NCI-H345 treated with DMSO at 0.1 percent for 48 hours (cell line): ENCODE results near the gene RASD1.

Source experiments
- DNase-seq: peaks from one replicate; lab custom pipeline; 2025; ENCODE audit not compliant: unreplicated experiment; lab: John Stamatoyannopoulos, UW

Gene RASD1

GRCh38 chr17:17511881-17512858, 16.0 kb upstream of the RASD1 start:
- no peak for DNase-seq

DNA sequence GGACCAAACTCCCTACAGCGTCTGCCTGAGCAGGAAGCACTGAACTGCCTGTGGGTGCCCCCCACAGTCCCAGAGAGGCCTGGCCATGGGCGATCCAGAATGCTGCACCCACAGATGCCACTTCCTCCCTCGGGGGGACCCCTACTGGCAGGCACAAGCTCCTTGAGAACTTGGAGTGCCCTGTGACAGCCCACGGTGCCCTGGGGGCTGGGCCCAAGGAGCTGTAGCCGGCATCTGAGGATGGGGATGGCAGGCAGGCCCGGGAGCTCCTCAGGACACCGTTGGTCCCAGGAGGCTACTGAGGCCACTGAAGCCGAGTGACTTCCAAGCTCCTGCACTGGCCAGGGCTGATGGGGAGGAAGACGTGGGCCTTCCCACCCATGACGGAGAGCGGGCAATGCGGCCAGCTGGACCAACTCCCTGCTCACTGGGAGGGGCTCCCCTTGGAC, 15.1 kb upstream of the RASD1 start:
- no peak for DNase-seq

- DNase-seq: no peak
Measured at GRCh38 chr17:17510456-17511292, 14.5 kb upstream of the RASD1 start.

DNA sequence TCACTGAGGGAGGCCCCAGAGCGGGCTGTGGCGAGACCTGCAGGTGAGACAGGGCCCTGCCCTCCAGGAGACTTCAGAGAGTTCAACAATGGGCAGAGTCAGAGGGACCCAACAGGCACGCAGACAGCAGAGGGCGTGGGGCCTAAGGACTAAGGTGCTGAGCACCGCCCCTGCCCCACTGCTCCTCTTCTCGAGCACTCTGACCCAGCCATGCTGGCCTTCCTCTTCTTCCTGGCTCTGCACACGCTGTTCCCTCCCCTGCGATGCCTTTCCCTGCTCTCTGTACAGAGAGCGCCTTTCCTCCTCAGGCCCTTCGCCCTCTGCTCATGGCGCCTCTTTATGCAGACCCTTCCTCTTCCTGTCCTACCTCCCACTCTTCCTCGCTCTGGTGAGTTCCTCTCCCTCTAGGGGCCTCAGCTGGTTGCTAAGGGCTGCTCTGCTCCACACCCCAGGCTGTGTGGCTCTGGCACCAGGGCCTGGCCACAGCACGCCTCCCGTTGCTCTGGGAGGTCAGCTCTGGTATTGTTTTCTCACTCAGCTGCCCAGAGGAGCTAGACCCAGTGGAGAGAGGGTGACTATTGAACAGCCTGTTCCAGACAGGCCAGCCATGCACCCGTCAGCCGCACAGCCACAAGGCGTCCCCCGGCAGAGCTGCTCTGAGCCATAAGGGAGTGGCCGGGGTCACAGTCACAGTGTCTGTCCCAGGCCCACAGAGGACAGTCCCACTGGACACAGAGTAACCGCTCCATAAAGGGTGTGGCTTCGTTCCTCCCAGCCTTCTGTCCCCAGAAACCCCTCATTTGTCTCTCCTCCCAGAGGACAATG, 13.6 kb upstream of the RASD1 start:
- DNase-seq: no peak

- no peak for DNase-seq
Measured at GRCh38 chr17:17508646-17509591, 12.7 kb upstream of the RASD1 start.

DNA sequence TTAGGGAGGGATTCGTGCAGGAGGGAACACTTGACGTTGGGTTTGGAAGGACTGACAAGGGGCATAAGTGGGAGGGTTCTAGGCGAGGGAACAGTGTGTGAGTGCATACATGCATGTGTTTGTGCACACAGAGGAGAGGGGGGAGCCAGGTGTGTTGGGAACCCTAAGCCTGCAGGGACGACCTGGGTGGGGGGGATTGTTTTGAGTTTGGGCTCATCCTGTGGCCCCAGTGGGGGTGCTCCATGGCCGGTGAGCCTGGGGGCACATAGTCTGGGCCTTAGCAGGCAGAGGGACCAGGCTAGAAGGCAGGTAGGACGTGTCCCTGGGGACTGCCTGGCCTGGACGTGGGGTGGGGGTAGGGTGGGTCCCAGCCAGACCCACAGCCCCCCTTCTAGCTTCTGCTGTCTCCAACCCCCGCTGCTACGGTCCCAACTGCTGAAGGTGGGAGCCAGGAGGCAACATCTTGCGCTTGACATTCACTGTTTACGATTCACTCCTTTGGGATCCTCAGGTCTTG, 11.9 kb upstream of the RASD1 start:
- DNase-seq: no peak

DNA sequence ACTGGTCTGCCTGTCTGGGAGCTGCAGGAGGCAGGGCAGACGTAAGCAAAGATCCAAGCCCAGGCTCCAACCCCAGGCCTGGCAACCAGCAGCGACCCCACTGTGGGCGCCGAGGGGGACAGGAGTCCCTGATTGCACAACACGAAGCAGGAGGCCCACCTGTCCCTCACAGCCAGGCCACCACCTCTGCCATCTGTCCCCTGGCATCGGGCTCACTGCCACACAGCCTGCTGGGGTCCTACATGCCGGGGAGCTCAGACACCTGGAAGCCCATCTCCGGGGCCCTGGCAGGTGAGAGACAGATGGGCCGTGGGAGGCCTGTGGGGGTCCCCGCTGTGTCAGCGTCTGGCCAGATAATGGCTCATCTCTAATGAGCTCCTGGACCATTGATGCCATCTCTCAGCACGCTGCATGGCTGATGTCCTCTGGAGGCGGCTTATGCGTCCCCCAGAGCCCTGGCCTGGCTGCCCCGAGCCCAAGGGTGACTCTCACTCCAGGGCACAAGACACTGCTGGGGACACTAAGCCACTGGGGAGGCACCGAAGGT, 11.3 kb upstream of the RASD1 start:
- DNase-seq: no peak

DNA sequence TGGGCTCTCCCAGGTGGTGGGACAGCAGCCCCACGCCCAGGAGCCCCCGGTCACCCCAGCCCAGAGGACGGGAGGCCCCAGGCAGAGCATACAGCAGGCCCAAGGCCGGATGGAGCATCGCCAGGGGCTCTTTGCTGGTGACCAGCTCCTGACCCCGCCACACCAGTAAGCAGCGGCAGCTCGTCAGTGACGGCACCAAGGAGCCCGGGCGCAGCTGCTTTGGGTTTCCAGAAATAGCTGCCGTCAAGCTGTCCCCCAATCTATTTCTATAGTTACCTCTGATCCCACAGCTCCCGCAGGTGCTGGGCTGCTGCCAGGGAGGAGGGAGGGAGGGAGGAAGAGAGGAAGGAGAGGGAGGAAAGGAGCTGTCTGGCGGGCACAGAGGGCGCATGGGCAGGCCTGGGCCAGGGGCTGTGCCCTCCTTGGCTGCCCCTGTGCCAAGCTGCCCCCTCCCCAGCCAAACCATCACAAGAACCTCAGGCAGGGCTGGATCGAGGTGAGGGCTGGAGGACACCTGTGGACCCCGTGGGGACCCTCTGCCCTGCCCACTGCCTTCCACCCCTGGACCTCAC, 10.8 kb upstream of the RASD1 start:
- DNase-seq: no peak

GRCh38 chr17:17506181-17506741, 10.1 kb upstream of the RASD1 start:
- no peak for DNase-seq

DNA sequence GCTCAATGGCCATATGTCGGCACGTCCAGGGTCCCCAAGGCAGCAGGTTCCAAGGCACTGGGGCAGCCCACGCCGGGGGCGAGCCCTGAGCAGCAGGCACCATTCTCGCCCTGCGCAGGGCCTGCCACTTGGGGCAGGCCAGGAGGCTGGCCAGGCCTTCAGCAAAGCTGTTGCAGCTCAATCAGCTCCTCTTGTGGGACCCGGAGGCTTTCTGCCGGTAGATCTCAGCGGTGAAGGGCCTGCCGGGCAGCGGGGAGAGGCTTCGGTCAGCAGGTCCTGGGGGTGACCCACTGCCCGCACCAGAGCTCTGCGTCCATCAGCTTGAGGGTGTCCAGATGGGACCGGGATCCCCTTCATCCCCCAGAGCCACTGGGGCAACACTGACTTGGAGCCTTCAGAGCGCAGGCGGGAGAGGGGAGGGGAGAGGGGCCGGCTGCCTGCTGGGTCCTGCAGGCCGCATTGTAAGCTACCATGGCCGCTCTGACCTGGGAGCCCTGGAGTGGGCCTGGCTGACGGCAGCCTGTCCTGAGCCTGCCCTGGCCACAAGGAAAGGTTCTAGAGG, 9.5 kb upstream of the RASD1 start:
- no peak for DNase-seq

DNA sequence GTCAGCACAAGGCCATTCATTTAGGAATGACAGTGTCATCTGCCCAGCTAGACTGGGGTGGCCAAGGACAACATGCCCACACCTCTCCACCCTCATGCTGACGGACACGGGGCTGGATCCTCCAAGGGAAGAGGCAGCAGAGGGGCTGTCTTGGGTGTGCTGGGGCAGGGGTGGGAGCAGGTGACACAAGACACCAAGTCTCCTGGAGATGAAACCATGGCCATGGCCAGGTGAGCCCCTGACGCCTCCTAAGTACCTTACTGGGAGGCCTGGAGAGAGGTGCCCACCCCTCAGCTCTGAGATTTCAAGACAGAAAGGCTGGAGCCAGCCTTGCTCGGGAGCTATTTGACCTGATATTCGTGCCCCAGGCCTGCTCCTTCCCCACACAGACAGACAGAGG, 9.0 kb upstream of the RASD1 start:
- DNase-seq: no peak

DNA sequence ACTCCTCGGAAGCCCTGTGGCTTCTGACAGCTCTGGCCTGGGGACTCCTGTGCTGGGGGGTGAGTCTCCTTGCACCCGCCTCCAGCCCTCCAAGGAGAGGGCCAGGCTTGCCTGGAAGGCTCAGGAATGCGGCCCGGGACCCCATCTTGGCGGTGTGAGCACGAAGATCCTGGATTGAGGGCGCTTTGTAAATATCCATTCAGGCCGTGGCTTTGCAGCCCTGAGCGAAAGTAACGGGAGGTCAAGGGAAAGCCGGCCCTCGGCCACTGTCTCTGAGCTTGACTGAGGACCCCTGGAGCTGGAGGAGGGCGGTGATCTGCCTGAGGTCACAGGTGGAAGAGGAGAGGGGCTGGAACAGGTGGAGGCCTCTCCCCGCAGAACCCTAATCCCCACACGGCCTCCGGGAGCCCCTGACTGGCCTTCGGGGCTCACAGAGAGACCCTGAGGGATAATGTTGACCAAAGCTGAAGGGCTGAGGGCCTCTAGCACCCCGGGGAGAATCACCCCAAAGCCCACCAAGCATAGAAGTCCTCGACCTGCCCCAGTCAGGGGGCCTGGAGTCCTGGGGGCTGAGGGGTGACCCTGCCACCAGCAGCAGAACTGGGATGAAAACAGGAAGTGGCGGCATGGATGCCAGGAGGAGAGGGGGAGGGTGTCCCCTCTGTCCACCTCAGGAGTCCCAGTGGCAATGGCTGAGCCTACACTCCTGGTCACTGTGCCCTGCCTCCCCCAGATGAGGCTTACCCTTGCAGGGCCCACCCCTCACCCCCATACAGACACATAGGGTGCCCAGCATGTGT, 8.3 kb upstream of the RASD1 start:
- DNase-seq: no peak

DNA sequence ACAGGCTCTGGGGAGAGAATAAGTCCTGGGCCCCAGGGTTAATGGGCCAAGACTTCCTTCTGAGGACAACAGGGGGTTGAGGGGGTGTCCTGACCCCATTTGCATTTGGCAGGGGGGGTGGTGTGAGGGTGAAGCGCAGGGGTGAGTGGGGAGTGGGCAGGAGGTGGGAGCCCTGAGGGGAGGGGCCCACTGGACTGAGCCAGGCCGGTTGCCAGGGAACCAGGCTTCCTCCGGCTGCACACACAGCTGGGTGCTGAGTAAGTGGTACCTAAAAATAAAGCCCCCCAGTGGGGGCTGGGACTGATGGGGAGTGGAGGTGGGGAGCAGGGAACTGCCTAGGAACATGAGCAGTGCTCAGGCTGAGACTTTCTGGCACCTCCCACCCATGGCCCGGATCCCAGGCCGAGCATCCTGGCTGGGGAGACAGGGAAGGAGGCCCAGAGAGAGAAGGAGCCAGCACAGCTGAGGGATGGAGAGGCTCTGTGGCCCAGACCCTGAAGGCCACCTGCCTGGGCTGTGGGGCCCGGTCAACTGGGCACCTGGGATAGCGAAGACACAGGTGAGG, 7.5 kb upstream of the RASD1 start:
- no peak for DNase-seq

- no peak for DNase-seq
Measured at GRCh38 chr17:17502741-17503565, 6.8 kb upstream of the RASD1 start.

DNA sequence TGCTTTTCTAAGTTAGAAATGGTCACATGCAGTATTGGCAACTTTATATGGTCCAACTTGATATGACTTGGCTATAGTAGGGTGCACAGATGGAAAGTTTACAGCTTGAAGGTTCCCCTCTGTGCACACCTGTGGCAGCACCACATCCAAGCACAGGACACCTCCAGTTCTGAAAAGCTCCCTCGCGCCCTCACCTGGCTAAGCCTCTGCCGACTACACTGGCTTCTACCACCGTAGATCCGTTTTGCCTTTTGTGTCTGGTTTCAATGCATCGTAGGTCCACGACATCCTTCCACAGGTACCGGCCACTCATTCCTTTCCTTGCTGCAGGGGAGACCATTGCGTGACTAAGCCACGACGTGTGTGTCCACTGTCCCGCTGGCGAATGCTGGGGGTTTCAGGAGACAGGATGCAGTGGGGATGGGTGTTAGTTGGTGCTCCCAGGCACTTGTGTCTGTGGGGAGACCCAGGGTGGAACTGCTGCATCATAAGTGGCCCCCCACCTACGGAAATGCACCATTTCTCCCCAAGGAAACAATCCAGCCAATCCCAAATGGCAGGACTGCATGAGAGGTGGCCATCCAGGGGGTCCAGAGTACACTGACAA, 4.9 kb upstream of the RASD1 start:
- DNase-seq: no peak
